NT2/D1 (cell line): ENCODE data around the gene NOL8.

ENCODE experiments used
- SUZ12 ChIP-seq: IDR thresholded peaks from 2 replicates; pipeline ENCODE4 v1.6.1; 2011; ENCODE audit not compliant: insufficient read length, insufficient read depth; ENCODE audit errors: extremely low read depth
- YY1 ChIP-seq: IDR thresholded peaks from 2 replicates; pipeline ENCODE4 v1.6.1; 2011; ENCODE audit not compliant: insufficient read length, insufficient read depth
- ZNF274 ChIP-seq: IDR thresholded peaks from 2 replicates; pipeline ENCODE4 v1.6.1; 2011; ENCODE audit warnings: mild to moderate bottlenecking, low read depth, low read length

DNA sequence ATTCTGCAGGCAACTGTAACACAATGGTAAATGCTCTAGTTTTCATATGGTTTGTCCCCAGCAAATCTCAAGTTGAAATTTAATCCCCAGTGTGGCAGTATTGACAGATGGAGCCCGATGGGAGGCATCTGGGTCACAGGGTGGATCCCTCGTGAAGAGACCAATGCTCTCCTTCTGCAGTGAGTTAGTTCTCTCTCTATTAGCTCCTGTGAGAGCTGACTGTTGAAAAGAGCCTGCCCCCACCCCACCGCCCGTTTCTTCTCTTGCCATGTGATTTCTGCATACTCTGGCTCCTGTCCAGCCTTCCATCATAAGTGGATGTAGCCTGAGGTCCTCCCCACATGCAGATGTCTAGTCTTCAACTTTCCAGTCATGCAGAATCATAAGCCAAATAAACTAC lies 58.7 kb downstream of the NOL8 start:
- TF ChIP-seq YY1, result no peak
- no peak for TF ChIP-seq ZNF274
- no peak for TF ChIP-seq SUZ12
